Mesodermal cell (in vitro differentiated cells): ENCODE measurements around the gene SPRYD7. TPM values are rescaled to one million over a fixed set of nuclear protein-coding genes. Genes with fewer than 3 reads are reported as not detected.

Source experiments
- H3K27ac ChIP-seq: 2 replicates; pipeline ENCODE4 v1.7.0; 2013; ENCODE audit warnings: mild to moderate bottlenecking, low read depth, low read length, moderate library complexity; ENCODE audit not compliant: severe bottlenecking
- H3K36me3 ChIP-seq: 2 replicates; pipeline ENCODE4 v1.7.1; 2013; ENCODE audit warnings: mild to moderate bottlenecking, low read length, moderate library complexity; ENCODE audit not compliant: control insufficient read depth, insufficient read depth
- H3K4me1 ChIP-seq: one replicate; pipeline ENCODE4 v1.7.1; 2013; ENCODE audit warnings: mild to moderate bottlenecking, low read length; ENCODE audit not compliant: insufficient read depth, control insufficient read depth, poor library complexity, severe bottlenecking
- H3K4me3 ChIP-seq: 2 replicates; pipeline ENCODE4 v1.7.0; 2013; ENCODE audit warnings: low read length, control low read depth, mild to moderate bottlenecking; ENCODE audit not compliant: insufficient read depth, poor library complexity, severe bottlenecking; ENCODE audit errors: extremely low read depth
- H3K9me3 ChIP-seq: 2 replicates; pipeline ENCODE4 v1.7.1; 2013; ENCODE audit warnings: mild to moderate bottlenecking, low read length, moderate library complexity; ENCODE audit not compliant: control insufficient read depth
- WGBS, 2 experiments: methylation state at CpG; one replicate each; pipeline ENCODE4 v1.1.5; 2013; ENCODE audit warnings: missing lambda C conversion rate in 2 of 2; ENCODE audit not compliant: insufficient coverage in 2 of 2; 5-methylcytosine and 5-hydroxymethylcytosine counted together
- polyA plus RNA-seq, 2 experiments: library from polyadenylated mRNA; stranded (reverse); fragments of 50-300 nt; gene quantifications; one replicate each; pipeline ENCODE4 v1.2.3, GENCODE V29; 2013

Gene SPRYD7
- polyA plus RNA-seq (2013, experiment 1 of 2), result 6.5 TPM
- 8.4 TPM for polyA plus RNA-seq (2013, experiment 2 of 2)

DNA sequence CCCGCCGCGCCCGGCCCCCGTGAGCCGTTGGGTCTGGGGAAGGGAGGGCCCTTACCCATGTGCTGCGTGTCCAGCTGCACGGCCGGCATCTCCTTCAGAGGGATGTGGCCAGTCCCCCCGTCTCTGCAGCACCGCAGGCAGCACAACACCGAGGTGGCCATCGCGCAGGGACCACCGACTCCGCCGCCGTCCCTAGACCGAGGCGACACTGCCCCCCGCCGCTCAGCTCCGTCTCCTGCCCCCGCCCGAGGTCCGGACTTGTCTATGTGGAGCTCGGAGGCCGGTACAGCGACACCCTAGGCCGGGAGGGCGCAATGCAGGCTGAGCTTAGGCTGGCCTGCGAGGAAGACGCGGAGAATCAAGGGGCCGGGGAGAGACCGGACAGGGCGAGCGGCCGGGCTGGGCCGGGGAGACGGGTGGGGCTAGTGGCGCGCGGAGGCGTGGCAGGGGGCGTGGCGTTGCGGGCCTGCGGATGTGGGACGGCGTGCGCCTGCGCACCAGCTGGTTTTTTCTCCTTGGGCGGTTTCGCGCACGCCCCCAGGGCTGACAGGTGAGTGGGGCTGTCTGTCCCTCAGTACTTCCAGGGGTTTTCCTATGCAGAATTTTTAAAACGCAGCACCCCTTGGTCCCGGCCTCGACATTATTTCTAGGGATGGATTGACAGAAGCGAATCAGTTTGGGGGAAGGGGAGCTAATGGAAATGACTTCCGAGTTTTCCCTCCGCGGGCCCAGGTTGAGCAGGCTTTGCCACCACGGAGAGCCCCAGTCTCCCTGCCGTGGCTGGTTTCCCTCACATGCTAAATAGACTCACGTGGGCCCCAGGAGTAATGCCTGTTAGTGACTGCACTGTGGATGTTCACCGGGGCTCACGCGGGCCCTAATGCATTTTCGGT, at the start of gene SPRYD7:
Gene SPRYD7 (minus strand): TSS at position 266 of the 893 bp plus-strand sequence. CDS start 105 bp downstream, at position 161.
- Histone ChIP-seq H3K4me3 (peak within 1 kb of the TSS; percentile 82), H3K9me3 (no peaks in the 10 kb centered on the region), H3K4me1 (peaks cover 6% of the 10 kb centered on the region), H3K36me3 (no peaks in the 10 kb centered on the region), H3K27ac (peak within 1 kb of the TSS; percentile 76)
- 0% methylated on average over 58 to 61 of the region's 71 CpGs for WGBS, 2 experiments

GRCh38 chr13:49985129-49985528, 49.0 kb upstream of the SPRYD7 start:
- Histone ChIP-seq H3K9me3 (no peaks in the 10 kb centered on the region), H3K36me3 (no peaks in the 10 kb centered on the region), H3K4me3 (no peak overlapping the region), H3K4me1 (no peaks in the 10 kb centered on the region), H3K27ac (no peak overlapping the region)
- WGBS, 2 experiments, result 100% methylated on average over 1 of the region's 2 CpGs; no CpG with 5 or more reads in 1 of the 2 experiments

- no peaks in the 10 kb centered on the region for H3K9me3 ChIP-seq
- no peak overlapping the region for H3K27ac ChIP-seq
- H3K36me3 ChIP-seq, result no peaks in the 10 kb centered on the region
- H3K4me1 ChIP-seq, result no peaks in the 10 kb centered on the region
- H3K4me3 ChIP-seq, result no peak overlapping the region
Observed at GRCh38 chr13:49980266-49980665, 44.1 kb upstream of the SPRYD7 start.

DNA sequence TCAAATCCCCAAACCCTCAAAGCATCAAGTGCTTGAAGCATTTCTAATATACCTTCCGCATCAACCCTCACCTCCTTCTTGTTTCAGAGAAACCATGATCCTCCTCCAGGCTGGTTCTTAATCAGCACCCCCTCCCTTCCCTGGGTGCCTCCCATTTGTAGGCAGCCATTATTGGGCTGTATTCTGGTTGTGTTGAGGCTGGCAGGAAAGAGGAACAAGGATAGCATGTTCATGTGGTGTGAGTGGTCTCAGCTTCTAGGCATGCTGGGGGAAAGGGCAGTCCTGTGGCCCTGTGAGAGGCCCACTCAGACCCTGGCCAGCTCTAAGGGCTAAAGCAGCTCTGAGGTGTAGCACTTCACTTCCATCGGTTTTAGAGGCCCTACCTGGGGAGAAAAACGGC, 41.9 kb upstream of the SPRYD7 start:
- WGBS, 2 experiments, result 83 to 95% methylated on average over 1 to 3 of the region's 3 CpGs
- Histone ChIP-seq H3K9me3 (no peaks in the 10 kb centered on the region), H3K36me3 (no peaks in the 10 kb centered on the region), H3K4me1 (no peaks in the 10 kb centered on the region), H3K4me3 (no peak overlapping the region), H3K27ac (no peak overlapping the region)

GRCh38 chr13:49976314-49977258, 40.4 kb upstream of the SPRYD7 start:
- no peaks in the 10 kb centered on the region for H3K36me3 ChIP-seq
- no peak overlapping the region for H3K27ac ChIP-seq
- 31 to 81% methylated on average over 4 of the region's 8 CpGs for WGBS, 2 experiments
- H3K4me3 ChIP-seq, result no peak overlapping the region
- H3K9me3 ChIP-seq, result no peaks in the 10 kb centered on the region
- no peaks in the 10 kb centered on the region for H3K4me1 ChIP-seq

GRCh38 chr13:49975826-49976225, 39.7 kb upstream of the SPRYD7 start:
- H3K9me3 ChIP-seq, result no peaks in the 10 kb centered on the region
- no peak overlapping the region for H3K27ac ChIP-seq
- no peaks in the 10 kb centered on the region for H3K4me1 ChIP-seq
- no peak overlapping the region for H3K4me3 ChIP-seq
- no CpG with 5 or more reads among the region's 1 CpG for WGBS, 2 experiments
- H3K36me3 ChIP-seq, result no peaks in the 10 kb centered on the region

GRCh38 chr13:49972709-49973108, 36.6 kb upstream of the SPRYD7 start:
- 80 to 82% methylated on average over 1 to 2 of the region's 4 CpGs for WGBS, 2 experiments
- no peaks in the 10 kb centered on the region for H3K4me1 ChIP-seq

DNA sequence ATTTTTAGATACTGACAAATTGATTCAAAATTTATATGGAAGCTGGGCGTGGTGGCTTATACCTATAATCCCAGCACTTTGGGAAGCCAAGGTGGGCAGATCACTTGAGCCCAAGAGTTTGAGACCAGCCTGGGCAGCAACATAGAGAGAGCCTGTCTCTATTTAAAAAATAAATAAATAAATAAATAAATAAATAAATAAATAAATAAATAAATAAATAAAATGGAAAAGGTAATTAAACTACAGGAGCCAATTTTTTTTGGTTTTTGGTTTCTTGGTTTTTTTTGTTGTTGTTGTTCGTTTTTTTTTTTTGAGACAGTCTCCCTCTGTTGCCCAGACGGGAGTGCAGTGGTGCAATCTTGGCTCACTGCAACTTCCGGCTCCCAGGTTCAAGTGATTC, 31.3 kb upstream of the SPRYD7 start:
- no peak overlapping the region for H3K4me3 ChIP-seq
- H3K9me3 ChIP-seq, result no peaks in the 10 kb centered on the region
- H3K36me3 ChIP-seq, result no peaks in the 10 kb centered on the region
- 86 to 100% methylated on average over 1 to 3 of the region's 4 CpGs for WGBS, 2 experiments
- H3K4me1 ChIP-seq, result no peaks in the 10 kb centered on the region
- no peak overlapping the region for H3K27ac ChIP-seq

More at GRCh38 chr13:49972709-49973108, 36.6 kb upstream of the SPRYD7 start:
- Histone ChIP-seq H3K9me3 (no peaks in the 10 kb centered on the region), H3K36me3 (no peaks in the 10 kb centered on the region), H3K4me3 (no peak overlapping the region), H3K27ac (no peak overlapping the region)

DNA sequence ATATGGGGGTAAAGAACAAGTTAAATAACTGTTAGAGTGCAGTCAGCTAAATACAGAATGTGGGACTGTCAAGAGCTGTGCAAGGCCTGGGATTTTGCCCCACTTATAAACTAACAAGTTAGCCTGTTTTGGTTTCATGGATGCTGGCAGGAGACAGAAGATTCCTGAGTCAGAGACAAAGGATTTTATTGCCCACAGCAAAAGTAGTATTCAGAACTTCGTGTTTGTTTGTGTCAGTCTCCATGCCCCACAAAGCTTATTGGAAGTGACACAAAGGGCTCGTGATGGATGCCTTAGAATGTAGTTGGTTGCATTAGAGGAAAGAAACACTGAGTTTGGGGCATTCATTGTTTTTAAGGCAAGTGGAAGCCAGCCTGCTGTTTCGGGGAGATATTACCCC, 22.2 kb upstream of the SPRYD7 start:
- Histone ChIP-seq H3K27ac (no peak overlapping the region), H3K4me3 (no peak overlapping the region)
- 71 to 81% methylated on average over 2 of the region's 3 CpGs for WGBS, 2 experiments

GRCh38 chr13:49956131-49956530, 20.0 kb upstream of the SPRYD7 start:
- WGBS, 2 experiments, result 88 to 93% methylated on average over 2 to 3 of the region's 3 CpGs

More for the DNA sequence above, 22.2 kb upstream of the SPRYD7 start:
- H3K4me1 ChIP-seq, result no peaks in the 10 kb centered on the region
- no peaks in the 10 kb centered on the region for H3K36me3 ChIP-seq
- no peaks in the 10 kb centered on the region for H3K9me3 ChIP-seq

More at GRCh38 chr13:49956131-49956530, 20.0 kb upstream of the SPRYD7 start:
- no peak overlapping the region for H3K27ac ChIP-seq
- no peaks in the 10 kb centered on the region for H3K36me3 ChIP-seq
- no peaks in the 10 kb centered on the region for H3K9me3 ChIP-seq
- no peaks in the 10 kb centered on the region for H3K4me1 ChIP-seq
- H3K4me3 ChIP-seq, result no peak overlapping the region
